Posterior cingulate gyrus (tissue), 11 donors: ENCODE results near the gene SCART1.
"Not testable (repeated sequence)": the region's sequence is repeated elsewhere in the genome, so short reads cannot be mapped to it uniquely, and the experiment has no call there.

Experiments used
- DNase-seq, 10 donors: peaks; one replicate each; pipeline versions ENCODE4 v3.0.0 to v3.0.0-alpha.2; 2020 to 2021; ENCODE audit warnings: mixed read lengths in 3 of 10
- intact Hi-C: fragments of 100-400 bp; cut with DNase I; formaldehyde crosslinking; loops from one replicate; pipeline ENCODE4 v1.15.1; 2023

The SCART1 gene

GRCh38 chr10:133453516-133454203, at the start of gene SCART1:
Gene SCART1, plus strand, starts transcription at chr10:133453945. Its CDS starts 53 bp downstream, at chr10:133453998.
- DNase-seq, result peak in 1 of 10 donors; percentile 72
- intact Hi-C loops, result no loop called here

- no peak for DNase-seq
- intact Hi-C loops, result no loop called here
Measured at GRCh38 chr10:133405272-133405671, 48.5 kb upstream of the SCART1 start.

GRCh38 chr10:133405844-133406527, 47.8 kb upstream of the SCART1 start:
- DNase-seq, result peak in 2 of 10 donors; percentile 17 to 18
- intact Hi-C loops, result no loop called here

- DNase-seq, result no peak
- intact Hi-C loops, result no loop called here
Measured at GRCh38 chr10:133411523-133412380, 42.0 kb upstream of the SCART1 start.

GRCh38 chr10:133412381-133412711, 41.4 kb upstream of the SCART1 start:
- DNase-seq, result no peak
- intact Hi-C loops, result no loop called here

- intact Hi-C loops, result not testable (repeated sequence)
- peak in 1 of 10 donors; percentile 74 for DNase-seq
Measured at GRCh38 chr10:133414401-133414800, 39.3 kb upstream of the SCART1 start.

GRCh38 chr10:133415752-133416151, 38.0 kb upstream of the SCART1 start:
- intact Hi-C loops, result no loop called here
- peak in 1 of 10 donors; percentile 70 for DNase-seq

GRCh38 chr10:133418289-133418993, 35.3 kb upstream of the SCART1 start:
- DNase-seq, result peak in 1 of 10 donors; percentile 53
- intact Hi-C loops, result no loop called here

GRCh38 chr10:133419211-133419950, 34.4 kb upstream of the SCART1 start:
- DNase-seq, result peak in 1 of 10 donors; percentile 73
- intact Hi-C loops, result no loop called here

GRCh38 chr10:133420028-133420427, 33.7 kb upstream of the SCART1 start:
- DNase-seq, result peak in 1 of 10 donors; percentile 75
- intact Hi-C loops, result no loop called here

GRCh38 chr10:133420579-133420978, 33.2 kb upstream of the SCART1 start:
- intact Hi-C loops, result no loop called here

GRCh38 chr10:133421336-133422222, 32.2 kb upstream of the SCART1 start:
- intact Hi-C loops, result no loop called here
- DNase-seq, result peak in 1 of 10 donors; percentile 80

More at GRCh38 chr10:133420579-133420978, 33.2 kb upstream of the SCART1 start:
- peak in 1 of 10 donors; percentile 63 for DNase-seq

GRCh38 chr10:133422223-133422806, 31.4 kb upstream of the SCART1 start:
- intact Hi-C loops, result no loop called here
- DNase-seq, result peak in 1 of 10 donors; percentile 70

GRCh38 chr10:133422807-133423771, 30.7 kb upstream of the SCART1 start:
- intact Hi-C loops, result no loop called here
- peak in 3 of 10 donors; percentile 77 to 89 (median 80) for DNase-seq

- peak in 1 of 10 donors; percentile 85 for DNase-seq
- intact Hi-C loops, result not testable (repeated sequence)
Measured at GRCh38 chr10:133424102-133424501, 29.6 kb upstream of the SCART1 start.

- DNase-seq, result peak in 1 of 10 donors; percentile 74
- intact Hi-C loops, result not testable (repeated sequence)
Measured at GRCh38 chr10:133424601-133425000, 29.1 kb upstream of the SCART1 start, which contains the start of gene SPRN. Gene SPRN, minus strand, starts transcription at chr10:133424625. Its CDS starts 944 bp downstream, at chr10:133423681.

- DNase-seq, intact Hi-C loops: not testable (repeated sequence)
Measured at GRCh38 chr10:133429571-133429970, 24.2 kb upstream of the SCART1 start.
